CD4-positive, CD25-positive, alpha-beta regulatory T cell (primary cell): Measurements from ENCODE around the gene CCL2. TPM values are rescaled to one million over a fixed set of nuclear protein-coding genes. Genes with fewer than 3 reads are reported as not detected.

Experiments used
- polyA plus RNA-seq, 4 donors: library from polyadenylated mRNA; unstranded; fragments of 300-500 nt; fragmentation: Illumina TruSeq; gene quantifications; one replicate each; pipeline ENCODE4 v1.2.3, GENCODE V29; 2021
- total RNA-seq: library from RNA; stranded (reverse); gene quantifications from one replicate; pipeline ENCODE4 v1.2.3, GENCODE V29; 2022

Gene CCL2
- total and polyA plus RNA-seq, 5 donors from 2014 or later = not detected

Other genes starting within 250 kb of the CCL2 start
- gene CCL7, start 14.9 kb downstream of the CCL2 start, total RNA-seq = not detected
- not detected for gene CCL7, start 14.9 kb downstream of the CCL2 start, polyA plus RNA-seq
- gene CCL11, start 30.5 kb downstream of the CCL2 start, total RNA-seq = not detected
- not detected for gene CCL11, start 30.5 kb downstream of the CCL2 start, polyA plus RNA-seq
- gene CCL8, start 64.2 kb downstream of the CCL2 start, total RNA-seq = not detected
- not detected for gene CCL8, start 64.2 kb downstream of the CCL2 start, polyA plus RNA-seq
- gene CCL13, start 101.2 kb downstream of the CCL2 start, total RNA-seq = not detected
- gene CCL13, start 101.2 kb downstream of the CCL2 start, polyA plus RNA-seq = not detected
- not detected for gene CCL1, start 107.9 kb downstream of the CCL2 start, total RNA-seq
- not detected for gene CCL1, start 107.9 kb downstream of the CCL2 start, polyA plus RNA-seq